ENCODE data around the gene TNNI2.
"Not testable (repeated sequence)": the region's sequence is repeated elsewhere in the genome, so short reads cannot be mapped to it uniquely, and the experiment has no call there.

TNNI2 gene

DNA sequence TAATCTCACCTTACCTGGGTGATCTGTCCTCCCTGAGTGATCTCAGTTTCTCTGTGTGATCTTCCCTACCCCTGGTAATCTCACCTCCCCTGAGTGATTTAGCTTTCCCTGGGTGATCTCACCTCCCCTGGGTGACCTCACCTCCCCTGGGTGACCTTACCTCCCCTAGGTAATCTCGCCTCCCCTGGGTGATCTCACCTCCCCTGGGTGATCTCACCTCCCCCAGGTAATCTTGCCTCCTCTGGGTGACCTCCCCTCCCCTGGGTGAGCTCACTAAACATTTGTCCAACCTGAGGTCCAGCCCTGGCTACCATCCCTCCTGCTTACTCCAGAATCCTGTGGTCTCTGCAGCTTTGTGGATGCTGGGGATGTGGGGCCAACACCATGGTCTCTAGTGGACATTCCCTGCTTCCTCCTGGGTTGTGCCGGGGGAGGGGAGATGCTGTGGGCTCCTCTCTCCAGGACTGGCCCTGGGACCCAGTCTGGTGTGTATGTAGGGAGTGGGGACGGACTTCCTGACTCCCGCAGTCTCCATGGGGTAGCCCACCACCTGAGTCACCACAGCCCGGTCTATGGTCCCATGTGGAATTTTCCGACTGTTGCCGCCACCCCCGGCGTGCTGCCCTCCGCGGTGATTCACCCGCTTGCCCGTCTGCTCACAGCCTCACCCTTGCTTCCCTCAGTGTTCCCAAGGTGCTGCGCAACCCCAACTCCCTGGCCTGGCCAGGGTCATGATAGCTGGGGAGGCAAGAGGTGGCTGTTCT lies 24.0 kb downstream of the TNNI2 start:
- DNase-seq (ENCODE audit: low read depth in 2 of 2): no peak

DNA sequence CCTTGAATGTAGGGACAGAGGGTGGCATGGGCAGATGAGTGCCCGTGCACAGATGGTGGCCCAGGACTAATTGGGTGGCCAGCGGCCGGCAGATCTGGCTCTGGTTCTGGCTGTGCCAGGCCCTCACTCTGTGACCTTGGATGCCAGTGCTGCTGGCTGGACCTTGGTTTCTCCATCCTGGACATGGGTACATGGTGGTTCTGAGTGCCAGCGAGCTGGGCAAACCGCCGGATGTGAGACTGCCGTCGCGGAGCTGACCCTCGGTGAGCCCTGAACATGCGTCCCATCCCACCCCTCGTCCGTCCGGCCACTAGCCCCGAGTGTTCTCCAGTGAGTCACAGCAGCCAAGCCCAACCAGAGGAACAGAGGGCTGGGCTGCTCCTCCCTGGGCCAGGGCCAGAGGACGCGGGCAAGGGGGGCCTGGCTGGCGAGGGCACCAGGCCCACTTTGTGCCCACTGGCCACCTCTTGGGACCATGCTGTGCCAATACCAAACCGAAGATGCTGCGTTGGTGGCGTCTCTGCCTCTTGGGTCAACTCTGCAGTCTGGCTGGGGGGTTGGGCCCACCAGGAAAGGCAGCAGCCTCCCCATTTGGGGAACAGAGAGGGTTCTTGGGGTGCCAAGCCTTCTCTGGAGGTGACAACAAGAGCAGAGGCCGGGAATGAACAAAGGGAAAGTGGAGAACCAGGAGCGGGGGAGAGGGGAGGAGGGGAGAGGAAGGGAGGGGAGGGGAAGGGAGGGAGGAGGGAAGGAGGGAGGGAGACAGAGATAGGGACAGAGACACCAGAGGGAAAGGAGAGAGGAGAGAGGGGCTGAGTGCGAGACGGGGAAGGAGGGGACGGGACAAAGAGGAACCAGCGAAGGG lies 24.8 kb downstream of the TNNI2 start:
- DNase-seq (ENCODE audit: low read depth in 2 of 2): no peak

DNA sequence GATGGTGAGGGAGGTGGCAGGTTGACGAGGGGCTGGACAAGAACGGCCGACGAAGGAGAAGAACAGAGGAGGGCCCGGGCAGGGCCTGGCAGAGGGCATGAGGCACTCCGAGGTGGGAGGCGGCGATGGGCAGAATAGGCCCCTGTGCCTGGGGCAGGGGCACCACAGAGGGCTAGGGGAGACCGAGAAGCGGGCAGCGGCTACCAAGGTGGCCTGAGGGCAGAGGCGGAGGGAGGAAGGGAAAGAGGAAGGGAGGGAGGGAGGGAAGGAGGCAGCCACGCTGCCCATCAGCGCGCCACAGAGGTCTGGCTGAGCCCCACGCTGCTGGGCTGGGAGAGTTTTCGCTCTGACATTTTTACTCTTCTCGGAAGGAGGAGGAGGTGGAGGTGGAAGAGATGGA lies 25.4 kb downstream of the TNNI2 start:
- no peak for DNase-seq (ENCODE audit: low read depth in 2 of 2)

DNA sequence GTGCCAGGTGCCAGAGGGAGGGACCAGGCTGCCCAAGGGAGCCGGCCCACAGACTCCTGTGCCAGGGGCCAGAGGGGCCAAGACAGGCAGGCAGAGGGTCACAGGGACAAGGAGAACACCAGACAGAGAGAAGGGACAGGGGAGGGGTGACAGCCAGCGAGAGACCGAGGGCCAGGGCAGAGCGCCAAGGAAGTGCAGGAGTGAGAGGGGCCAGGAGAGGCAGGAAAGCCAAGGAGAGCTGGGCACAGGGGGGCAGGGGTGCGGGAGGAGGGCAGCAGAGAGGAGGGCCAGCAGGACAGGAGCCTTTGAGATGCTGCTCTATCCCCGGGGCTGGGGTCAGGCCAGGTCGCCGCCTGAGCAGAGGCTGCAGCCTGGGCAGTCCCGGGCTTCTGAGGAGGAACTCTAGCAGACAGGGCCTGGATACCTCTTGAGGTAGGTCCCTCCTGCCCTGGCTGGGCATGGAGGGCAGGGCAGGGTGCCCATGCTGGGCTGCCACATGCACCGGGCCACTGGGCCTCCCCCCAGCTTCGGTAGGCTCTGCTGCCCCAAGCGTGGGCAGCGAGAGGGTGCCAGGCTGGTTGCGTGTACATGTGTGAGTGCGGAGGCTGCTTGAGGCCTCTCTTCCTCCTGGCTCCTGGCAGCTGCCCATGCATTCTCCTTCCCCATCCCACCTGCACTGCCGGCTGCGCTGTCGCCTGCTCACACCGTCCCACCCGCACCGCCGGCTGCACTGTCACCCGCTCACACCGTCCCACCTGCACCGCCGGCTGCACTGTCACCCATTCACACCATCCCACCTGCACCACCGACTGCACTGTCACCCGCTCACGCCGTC lies 26.3 kb downstream of the TNNI2 start:
- DNase-seq (ENCODE audit: low read depth in 2 of 2): no peak

DNA sequence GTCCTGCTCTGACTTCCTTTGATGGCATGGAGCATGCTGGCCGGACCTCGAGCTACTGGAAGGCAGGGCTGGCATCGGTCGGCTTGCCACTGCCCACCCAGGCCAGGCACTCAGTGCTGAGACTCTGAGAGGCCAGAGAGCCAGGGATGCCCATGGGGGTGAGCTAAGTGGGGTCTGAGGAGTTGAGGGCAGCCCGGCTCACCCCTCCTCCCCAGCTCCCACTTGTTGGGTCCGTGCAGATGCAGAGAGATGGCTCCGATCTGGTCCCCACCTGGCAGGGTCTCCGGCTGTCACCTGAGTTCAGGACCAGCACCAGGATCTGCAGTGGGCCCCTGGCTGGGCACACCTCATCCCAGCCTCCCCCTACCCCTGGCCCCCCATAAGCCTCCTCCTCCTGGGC lies 27.4 kb downstream of the TNNI2 start:
- DNase-seq (ENCODE audit: low read depth in 2 of 2): no peak

DNA sequence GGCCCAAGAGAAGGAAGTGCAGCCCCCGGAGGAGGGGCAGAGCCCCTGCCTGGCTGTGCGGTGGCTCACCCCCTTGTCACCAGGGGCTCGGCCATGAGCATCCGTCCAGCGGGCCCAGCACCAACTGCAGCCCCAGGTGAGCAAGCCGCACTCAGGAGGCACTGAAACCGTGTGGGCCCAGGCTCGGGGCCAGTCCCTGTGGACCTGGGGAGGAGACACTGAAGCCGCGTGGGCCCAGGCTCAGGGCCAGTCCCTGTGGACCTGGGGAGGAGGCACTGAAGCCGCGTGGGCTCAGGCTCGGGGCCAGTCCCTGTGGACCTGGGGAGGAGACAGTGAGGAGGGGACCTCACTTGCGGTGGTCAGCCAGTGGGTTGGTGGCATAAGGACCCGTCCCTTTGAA lies 28.0 kb downstream of the TNNI2 start:
- no peak for DNase-seq (ENCODE audit: low read depth in 2 of 2)

DNA sequence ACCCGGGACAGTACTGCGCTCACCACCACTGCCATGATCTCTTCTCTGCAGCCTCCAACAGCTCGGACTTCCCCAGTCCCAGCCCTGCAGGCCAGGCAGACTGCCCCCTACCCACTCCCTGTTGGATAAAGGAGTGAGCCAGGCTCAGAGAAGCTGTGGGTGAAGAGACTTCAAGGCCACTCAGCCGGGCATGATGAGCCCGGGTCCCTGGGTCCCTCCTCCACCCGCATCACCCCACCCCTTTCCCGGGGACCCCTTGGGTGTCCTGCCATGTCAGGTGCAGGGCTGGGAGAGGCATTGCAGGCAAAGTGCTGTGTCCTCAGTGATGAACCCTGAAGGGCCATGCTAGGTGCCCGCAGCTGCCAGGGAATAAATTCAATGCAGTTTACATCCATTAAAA lies 28.6 kb downstream of the TNNI2 start:
- DNase-seq (ENCODE audit: low read depth in 2 of 2): no peak

DNA sequence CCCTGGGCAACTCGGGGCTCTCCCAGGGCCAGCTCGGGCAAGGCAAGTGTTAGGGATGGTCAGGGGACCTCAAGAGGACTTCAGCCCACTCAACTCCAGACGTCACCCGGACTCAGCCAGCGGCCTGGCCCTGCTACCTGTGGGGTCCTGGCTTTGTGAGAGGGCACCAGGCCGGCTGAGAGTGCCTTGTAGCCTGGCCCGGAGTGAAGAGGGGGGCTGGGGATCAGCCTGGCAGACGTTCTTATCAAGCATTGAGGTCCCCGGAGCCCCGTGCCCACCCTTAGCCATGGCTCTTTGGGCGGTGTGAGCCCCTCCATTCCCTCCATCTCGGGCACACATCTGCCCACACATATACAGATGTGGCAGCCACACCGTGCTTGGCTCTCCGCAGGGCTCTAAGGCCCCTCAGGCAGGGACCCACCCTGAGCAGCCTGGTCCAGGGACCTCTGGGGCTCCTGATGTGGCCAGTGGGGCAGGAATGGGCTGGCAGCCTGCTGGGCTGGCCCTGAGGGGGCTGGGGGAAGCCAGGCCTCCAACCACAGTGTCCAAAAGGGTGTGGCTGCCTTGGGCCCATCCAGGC lies 29.4 kb downstream of the TNNI2 start:
- DNase-seq (ENCODE audit: low read depth in 2 of 2): no peak

DNA sequence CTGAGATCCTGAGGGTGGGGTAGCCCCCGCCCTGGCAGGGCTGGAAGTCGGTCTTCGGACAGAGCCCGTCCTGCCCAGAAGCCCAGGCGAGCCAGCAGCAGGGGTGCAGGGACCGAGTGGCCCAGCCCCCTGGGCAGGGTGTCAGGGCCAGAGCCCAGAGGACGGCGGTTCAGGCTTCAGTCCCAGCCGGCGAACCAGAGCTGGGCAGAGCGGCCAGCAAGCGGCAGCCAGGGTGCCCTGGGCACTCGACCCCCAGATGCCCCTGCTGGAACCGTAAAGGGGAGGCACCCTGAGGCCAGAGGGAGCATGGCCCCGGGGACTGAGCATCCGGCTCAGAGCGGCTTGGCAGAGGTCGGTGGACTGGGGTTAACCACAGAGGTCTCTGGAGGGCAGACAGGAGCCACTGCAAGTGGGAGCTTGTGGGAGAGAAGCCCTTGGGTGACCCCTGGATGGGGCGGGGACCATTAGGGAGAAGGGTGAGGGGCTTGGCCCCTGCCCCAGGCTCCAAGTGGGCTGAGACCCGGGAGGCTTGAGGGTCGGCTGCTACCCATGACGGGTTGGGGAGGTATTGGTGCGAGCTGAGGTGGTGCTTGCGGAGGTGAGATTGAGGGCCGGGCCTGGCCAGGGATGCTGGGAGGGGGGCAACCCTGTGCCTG lies 30.0 kb downstream of the TNNI2 start:
- no peak for DNase-seq (ENCODE audit: low read depth in 2 of 2)

DNA sequence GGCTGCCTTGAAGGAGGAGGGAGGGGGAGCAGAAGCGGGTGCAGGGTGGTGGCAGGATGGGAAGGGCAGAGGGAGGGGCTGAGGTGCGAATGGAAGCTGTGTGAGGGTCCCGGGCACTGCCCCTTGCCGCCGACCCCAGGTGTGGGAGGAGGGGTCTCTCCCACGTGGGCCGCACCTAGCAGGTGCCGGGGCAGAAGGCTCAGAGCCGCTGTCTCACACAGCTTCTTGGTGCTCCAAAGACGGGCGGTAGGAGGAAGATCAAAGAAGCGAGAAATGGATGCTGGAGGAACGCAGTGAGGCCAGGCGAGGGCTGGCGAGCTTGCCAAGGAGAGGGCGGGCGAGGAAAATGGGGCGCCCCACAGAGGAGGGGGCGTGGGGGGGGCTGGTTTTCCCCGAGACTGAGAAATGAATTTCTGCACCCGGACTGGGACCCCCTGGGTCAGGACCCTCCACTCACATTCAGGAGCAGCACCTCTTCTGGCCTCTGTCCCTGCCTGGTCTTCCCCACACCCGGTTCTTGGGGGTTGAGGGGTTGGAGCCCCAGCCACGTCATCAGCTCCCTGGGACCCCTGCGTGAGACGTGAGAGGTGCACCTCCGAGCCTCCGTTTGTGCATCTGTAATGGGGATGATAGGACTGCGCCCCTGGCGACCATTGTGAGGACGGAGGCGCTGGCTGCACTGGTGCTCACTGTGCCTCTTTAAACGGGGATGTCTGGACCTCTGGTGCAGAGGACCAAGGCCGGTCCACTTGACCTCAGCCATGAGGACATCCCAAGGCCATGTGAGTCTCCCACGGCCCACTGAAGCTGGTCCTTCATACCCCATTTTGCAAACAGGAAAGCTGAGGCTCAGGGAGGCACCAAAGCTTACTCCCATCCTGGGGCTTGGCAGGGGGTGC lies 30.9 kb downstream of the TNNI2 start:
- no peak for DNase-seq (ENCODE audit: low read depth in 2 of 2)

DNA sequence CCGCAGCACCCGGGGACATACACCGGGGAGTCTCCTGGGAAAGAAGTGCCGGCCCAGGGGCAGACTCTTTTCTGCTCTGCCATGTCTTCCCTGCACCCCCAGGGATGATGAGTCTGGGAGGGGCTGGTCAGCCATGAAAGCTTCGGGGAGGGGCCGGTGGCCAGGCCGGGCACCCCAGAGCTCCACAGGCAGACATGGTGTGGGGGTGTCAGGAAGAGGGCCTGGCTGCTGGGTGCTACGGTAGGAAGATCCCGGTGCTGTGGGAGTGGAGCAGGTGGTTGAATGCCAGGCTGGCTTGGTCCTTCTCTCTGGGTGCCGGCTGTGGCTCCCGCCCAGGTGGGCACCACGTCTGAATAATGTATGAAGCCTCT lies 31.5 kb downstream of the TNNI2 start:
- no peak for DNase-seq (ENCODE audit: low read depth in 2 of 2)

DNA sequence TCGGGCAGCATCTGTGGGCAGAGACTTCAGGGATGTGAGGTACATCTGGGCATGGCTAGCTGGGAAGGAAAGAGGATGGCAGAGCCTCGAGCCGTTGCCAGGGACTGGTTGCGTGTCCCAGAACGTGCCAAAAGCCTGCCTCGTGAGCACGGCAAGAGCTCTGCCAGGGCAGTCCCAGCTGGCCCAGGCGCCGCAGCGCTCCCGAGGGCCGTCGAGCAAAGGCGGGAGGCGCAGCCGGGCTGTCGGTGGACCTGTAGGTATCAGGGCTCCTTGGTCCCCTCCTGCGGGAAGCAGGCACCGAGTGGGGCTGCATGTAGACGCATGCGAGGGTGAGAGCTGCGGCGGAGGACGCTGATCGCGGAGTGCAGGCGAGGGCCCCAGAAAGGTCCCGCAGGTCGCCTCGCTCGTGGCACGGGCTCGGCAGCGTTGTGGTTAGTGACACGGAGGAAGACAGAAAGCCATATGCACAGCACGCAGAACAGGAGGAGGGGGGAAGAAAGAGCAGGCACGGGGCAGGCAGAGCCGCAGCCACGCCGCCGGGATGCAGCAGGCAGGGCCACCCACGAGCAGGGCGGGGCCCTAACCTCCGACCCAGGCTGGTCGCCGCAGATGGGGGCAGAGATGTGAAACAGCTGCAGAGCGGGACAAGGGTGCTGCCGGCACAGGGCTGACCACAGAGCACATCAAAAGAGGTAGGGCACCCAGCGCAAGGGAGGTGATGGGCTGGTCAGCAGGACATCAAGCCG lies 32.1 kb downstream of the TNNI2 start:
- no peak for DNase-seq (ENCODE audit: low read depth in 2 of 2)

DNA sequence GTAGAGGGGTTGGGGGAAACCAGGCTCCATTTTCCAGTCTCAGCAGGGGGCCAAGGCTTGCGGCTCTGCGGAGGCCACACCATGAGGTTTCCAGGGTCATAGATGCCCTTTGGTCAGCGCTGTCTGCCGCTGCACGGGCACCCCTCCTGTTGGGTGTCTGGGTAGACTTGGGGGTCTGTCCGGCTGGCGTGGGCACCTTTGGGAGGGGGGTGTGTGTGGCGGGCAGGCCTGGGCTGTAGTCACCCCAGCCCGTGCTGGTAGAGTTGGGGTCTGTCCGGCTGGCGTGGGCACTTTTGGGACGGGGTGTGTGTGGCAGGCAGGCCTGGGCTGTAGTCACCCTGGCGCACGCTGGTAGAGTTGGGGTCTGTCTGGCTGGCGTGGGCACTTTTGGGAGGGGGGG lies 32.8 kb downstream of the TNNI2 start:
- no peak for DNase-seq (ENCODE audit: low read depth in 2 of 2)

DNA sequence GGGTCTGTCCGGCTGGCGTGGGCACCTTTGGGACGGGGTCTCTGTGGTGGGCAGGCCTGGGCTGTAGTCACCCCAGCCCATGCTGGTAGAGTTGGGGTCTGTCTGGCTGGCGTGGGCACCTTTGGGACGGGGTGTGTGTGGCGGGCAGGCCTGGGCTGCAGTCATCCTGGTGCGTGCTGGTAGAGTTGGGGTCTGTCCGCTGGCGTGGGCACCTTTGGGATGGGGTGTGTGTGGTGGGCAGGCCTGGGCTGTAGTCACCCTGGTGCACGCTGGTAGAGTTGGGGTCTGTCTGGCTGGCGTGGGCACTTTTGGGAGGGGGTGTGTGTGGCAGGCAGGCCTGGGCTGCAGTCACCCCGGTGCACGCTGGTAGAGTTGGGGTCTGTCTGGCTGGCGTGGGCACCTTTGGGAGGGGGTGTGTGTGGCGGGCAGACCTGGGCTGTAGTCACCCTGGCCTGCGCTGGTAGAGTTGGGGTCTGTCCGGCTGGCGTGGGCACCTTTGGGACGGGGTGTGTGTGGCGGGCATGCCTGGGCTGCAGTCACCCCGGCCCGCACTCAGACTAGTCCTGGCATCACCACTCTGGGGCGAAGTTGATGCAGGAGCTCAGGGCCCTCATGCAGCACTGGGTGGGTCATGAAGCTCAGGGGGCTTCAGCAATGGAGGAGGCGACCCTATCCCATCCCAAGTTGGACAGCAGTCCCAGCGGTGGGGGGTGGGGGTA lies 33.6 kb downstream of the TNNI2 start:
- no peak for DNase-seq (ENCODE audit: low read depth in 2 of 2)

DNA sequence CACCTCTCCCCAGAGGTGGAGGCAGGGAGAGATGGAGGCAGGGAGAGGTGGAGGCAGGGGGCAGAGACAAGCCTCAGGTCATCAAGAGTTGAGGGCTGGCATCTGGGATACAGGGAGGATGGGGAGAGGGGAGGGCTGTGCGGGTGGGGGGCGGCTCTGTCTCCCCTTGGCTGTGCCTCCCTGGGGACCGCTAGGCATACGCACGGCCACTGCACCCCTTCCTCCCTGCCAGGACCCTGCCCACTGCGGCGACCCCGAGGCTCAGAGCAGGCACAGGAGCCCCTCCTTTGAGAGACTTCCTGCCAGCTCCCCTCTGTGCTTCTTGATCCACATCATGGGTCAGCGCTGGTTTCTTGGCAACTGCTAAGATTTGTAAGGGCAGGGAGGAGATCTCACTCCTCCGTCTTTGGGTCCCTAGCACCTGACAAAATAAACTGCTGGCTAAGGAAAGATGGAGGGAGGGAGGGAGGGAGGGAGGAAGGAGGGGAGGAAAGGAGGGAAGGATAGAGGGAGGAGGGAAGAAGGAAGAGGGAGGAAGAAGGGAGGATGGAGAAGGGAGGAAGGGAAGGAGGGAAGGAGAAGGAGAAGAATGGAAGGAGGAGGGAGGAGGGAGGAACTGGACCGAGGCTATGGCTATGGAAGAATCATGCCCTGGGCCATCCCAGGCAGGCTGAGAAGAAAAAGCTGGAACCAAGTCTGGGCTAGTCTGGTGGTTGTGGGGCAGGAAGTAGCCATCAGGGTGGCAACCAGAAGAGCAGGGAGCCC lies 34.4 kb downstream of the TNNI2 start:
- no peak for DNase-seq (ENCODE audit: low read depth in 2 of 2)

DNA sequence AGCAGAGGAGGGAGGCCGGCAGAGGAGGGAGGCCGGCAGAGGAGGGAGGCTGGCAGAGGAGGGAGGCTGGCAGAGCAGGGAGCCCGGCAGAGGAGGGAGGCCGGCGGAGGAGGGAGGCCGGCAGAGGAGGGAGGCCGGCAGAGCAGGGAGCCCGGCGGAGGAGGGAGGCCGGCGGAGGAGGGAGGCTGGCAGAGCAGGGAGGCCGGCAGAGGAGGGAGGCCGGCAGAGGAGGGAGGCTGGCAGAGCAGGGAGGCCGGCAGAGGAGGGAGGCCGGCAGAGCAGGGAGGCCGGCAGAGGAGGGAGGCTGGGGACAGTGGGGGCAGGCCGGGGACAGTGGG lies 35.0 kb downstream of the TNNI2 start:
- not testable (repeated sequence) for DNase-seq (ENCODE audit: low read depth in 2 of 2)

DNA sequence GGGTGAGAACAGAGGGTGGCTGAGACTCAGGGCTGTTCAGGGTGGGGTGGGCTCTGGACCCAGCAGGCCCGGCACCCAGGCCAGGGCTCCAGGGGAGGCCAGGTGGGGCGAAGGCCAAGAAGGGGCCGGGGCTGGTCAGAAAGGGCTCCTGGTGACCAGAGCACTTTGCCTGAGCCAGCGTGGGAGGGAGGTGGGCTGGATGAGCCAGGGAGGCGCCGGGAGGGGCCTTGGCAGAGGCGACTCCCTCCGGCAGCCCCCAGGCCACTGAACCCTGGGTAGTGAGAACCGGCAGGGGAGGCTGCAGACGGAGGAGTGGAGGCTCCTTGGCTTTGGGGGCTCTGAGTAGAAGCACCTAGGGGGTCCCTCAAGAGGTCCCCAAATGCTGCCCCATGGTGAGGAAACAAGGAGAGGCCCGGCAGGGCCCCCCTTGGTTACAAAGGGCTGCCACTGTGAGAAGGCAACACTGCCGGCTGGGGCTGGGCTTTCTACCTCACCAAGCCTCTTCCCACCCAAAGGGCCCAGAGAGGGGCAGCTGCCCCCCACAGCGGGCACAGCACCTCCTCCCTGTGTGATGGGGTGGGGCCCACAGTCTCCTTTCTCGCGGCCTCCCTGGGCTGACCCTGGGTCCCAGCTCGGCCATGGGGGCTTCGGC lies 35.8 kb downstream of the TNNI2 start:
- DNase-seq (ENCODE audit: low read depth in 2 of 2): not testable (repeated sequence)

Data from activated CD8-positive, alpha-beta memory T cell treated with anti-CD3 and anti-CD28 coated beads for 4 hours (primary cell).